ENCODE measurements around the gene NME8.

Gene NME8

DNA sequence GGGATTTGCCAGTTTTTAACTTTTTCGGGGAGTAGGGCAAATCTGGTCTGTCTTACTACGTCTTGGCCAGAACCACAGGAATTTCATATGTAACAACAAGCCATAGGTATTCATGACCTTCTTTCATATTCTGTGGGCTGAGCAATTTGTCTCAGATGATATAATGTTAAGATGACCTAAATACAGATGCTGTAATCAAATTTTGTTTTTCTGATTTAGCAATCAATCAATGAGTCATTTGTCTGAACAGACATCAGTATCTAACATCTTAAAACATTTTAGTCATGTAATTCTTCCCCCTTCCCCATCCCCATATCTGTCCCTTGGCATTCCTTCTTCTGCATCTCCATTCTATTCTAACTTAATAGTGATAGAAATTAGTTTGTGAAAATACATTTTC lies 24.8 kb upstream of the NME8 start:
- Histone ChIP-seq H3K9ac (ENCODE audit: low read length in 5 of 5) (no peak overlapping the region), H3K27ac (ENCODE audit: low read depth, low read length) (no peak overlapping the region), H3K9me3 (ENCODE audit: control insufficient read depth in 5 of 5, low read length in 5 of 5) (peaks cover 0 to 7% (median 6%) of the 10 kb centered on the region in 5 donors), H3K27me3 (ENCODE audit: control insufficient read depth in 5 of 5, insufficient read depth in 4 of 5, low read length in 5 of 5) (no peaks in the 10 kb centered on the region), H3K4me3 (ENCODE audit: low read depth in 1 of 5, low read length in 5 of 5) (no peak overlapping the region), H3K4me1 (ENCODE audit: control insufficient read depth in 5 of 5, insufficient read depth in 5 of 5, low read length in 5 of 5) (peaks cover 0 to 9% (median 5%) of the 10 kb centered on the region in 5 donors), H3K36me3 (ENCODE audit: control insufficient read depth in 5 of 5, insufficient read depth in 5 of 5, low read length in 5 of 5) (no peaks in the 10 kb centered on the region)

DNA sequence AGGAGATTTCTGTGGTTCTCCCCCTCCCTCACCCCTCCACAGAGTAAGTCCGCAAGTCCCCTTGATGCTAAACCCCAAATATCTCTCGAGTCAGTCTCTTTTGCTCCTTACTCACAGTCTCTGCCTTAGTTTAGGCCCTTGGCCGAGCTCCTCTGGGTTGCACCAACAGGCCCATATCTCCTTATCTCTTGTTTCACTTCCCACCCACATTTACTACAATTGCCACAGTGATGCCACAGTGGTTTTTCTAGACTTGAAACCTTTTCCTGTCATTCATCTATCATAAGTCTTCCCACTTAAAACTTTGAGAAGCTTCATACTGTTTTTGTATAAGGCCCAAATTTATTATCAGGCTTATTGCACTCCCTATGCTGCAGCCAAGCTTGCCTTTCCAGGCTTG lies 23.4 kb upstream of the NME8 start:
- no peak overlapping the region for H3K9ac ChIP-seq (ENCODE audit: low read length in 5 of 5)
- peaks cover 0 to 7% (median 6%) of the 10 kb centered on the region in 5 donors for H3K9me3 ChIP-seq (ENCODE audit: control insufficient read depth in 5 of 5, low read length in 5 of 5)
- H3K27ac ChIP-seq (ENCODE audit: low read depth, low read length), result no peak overlapping the region
- peaks cover 0 to 9% (median 5%) of the 10 kb centered on the region in 5 donors for H3K4me1 ChIP-seq (ENCODE audit: control insufficient read depth in 5 of 5, insufficient read depth in 5 of 5, low read length in 5 of 5)
- no peaks in the 10 kb centered on the region for H3K27me3 ChIP-seq (ENCODE audit: control insufficient read depth in 5 of 5, insufficient read depth in 4 of 5, low read length in 5 of 5)
- no peak overlapping the region for H3K4me3 ChIP-seq (ENCODE audit: low read depth in 1 of 5, low read length in 5 of 5)
- H3K36me3 ChIP-seq (ENCODE audit: control insufficient read depth in 5 of 5, insufficient read depth in 5 of 5, low read length in 5 of 5), result no peaks in the 10 kb centered on the region

DNA sequence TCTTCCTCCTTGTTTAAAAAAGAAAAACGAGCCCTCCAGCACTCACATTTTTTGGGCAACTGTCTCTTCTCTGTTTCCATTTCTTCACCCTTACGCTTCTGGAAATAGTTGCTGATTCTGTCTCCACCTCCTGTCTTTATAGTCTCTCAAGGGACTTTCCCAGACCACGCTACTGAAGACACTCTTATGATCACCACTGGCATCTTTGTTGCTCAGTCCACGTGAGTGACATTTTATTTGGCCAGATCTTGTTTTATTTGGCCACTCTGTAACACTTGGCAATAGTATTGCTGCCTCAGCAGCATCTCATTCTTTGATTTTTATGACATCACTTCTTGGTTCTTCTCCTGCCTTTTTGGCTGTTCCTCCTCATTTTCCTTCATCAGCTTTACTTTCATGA lies 21.6 kb upstream of the NME8 start:
- Histone ChIP-seq H3K27me3 (ENCODE audit: control insufficient read depth in 5 of 5, insufficient read depth in 4 of 5, low read length in 5 of 5) (no peaks in the 10 kb centered on the region), H3K4me1 (ENCODE audit: control insufficient read depth in 5 of 5, insufficient read depth in 5 of 5, low read length in 5 of 5) (peaks cover 0 to 9% (median 5%) of the 10 kb centered on the region in 5 donors), H3K36me3 (ENCODE audit: control insufficient read depth in 5 of 5, insufficient read depth in 5 of 5, low read length in 5 of 5) (no peaks in the 10 kb centered on the region), H3K9me3 (ENCODE audit: control insufficient read depth in 5 of 5, low read length in 5 of 5) (peaks cover 0 to under 1% (median 0%) of the 10 kb centered on the region in 5 donors), H3K4me3 (ENCODE audit: low read depth in 1 of 5, low read length in 5 of 5) (no peak overlapping the region), H3K27ac (ENCODE audit: low read depth, low read length) (no peak overlapping the region), H3K9ac (ENCODE audit: low read length in 5 of 5) (no peak overlapping the region)

DNA sequence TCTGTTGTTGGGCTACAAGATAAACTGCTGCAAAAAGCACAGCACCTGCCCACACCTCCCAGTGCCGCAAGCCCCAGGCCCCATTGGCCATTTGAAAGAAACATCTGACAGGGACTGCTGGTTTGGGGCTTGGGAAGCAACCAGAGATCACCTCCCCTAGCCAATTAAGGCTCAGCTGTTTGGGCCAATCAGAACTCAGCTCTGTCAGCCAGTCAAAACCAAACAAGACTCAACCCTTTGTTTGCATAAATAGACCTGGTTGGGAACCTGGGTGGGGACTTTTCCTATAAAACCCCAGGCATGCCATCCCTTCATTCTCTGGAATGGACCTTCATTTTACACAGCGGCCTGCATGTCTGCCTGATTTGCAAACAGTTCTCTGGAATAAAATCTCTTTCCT lies 17.2 kb upstream of the NME8 start:
- H3K36me3 ChIP-seq (ENCODE audit: control insufficient read depth in 5 of 5, insufficient read depth in 5 of 5, low read length in 5 of 5), result no peaks in the 10 kb centered on the region
- H3K27me3 ChIP-seq (ENCODE audit: control insufficient read depth in 5 of 5, insufficient read depth in 4 of 5, low read length in 5 of 5), result no peaks in the 10 kb centered on the region
- H3K4me3 ChIP-seq (ENCODE audit: low read depth in 1 of 5, low read length in 5 of 5), result no peak overlapping the region
- H3K27ac ChIP-seq (ENCODE audit: low read depth, low read length), result no peak overlapping the region
- no peaks in the 10 kb centered on the region for H3K9me3 ChIP-seq (ENCODE audit: control insufficient read depth in 5 of 5, low read length in 5 of 5)
- H3K9ac ChIP-seq (ENCODE audit: low read length in 5 of 5), result no peak overlapping the region
- peaks cover 0 to 18% (median 14%) of the 10 kb centered on the region in 5 donors for H3K4me1 ChIP-seq (ENCODE audit: control insufficient read depth in 5 of 5, insufficient read depth in 5 of 5, low read length in 5 of 5)

DNA sequence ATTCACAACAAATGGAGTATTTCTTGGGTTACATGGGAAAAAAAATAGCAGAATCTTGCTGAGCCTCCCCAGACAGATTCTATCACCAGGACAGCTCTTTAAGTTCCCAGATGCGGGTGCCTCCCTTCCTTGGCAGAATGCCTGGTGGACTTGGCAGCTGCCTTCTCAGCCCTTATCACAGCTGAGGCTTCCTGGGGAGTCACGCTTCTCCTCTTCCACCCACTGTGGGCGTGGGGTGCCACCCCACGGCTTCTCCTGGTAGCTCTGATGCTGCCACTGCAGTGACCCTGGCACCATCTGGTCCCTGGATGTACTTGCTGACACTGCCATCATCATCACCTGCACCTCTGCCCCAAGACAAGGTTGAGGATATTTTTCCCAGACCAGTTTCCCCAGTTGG lies 16.2 kb upstream of the NME8 start:
- Histone ChIP-seq H3K9ac (ENCODE audit: low read length in 5 of 5) (no peak overlapping the region), H3K4me1 (ENCODE audit: control insufficient read depth in 5 of 5, insufficient read depth in 5 of 5, low read length in 5 of 5) (peaks cover 0 to 12% (median 10%) of the 10 kb centered on the region in 5 donors), H3K9me3 (ENCODE audit: control insufficient read depth in 5 of 5, low read length in 5 of 5) (no peaks in the 10 kb centered on the region), H3K27me3 (ENCODE audit: control insufficient read depth in 5 of 5, insufficient read depth in 4 of 5, low read length in 5 of 5) (no peaks in the 10 kb centered on the region), H3K4me3 (ENCODE audit: low read depth in 1 of 5, low read length in 5 of 5) (no peak overlapping the region), H3K36me3 (ENCODE audit: control insufficient read depth in 5 of 5, insufficient read depth in 5 of 5, low read length in 5 of 5) (no peaks in the 10 kb centered on the region), H3K27ac (ENCODE audit: low read depth, low read length) (no peak overlapping the region)

DNA sequence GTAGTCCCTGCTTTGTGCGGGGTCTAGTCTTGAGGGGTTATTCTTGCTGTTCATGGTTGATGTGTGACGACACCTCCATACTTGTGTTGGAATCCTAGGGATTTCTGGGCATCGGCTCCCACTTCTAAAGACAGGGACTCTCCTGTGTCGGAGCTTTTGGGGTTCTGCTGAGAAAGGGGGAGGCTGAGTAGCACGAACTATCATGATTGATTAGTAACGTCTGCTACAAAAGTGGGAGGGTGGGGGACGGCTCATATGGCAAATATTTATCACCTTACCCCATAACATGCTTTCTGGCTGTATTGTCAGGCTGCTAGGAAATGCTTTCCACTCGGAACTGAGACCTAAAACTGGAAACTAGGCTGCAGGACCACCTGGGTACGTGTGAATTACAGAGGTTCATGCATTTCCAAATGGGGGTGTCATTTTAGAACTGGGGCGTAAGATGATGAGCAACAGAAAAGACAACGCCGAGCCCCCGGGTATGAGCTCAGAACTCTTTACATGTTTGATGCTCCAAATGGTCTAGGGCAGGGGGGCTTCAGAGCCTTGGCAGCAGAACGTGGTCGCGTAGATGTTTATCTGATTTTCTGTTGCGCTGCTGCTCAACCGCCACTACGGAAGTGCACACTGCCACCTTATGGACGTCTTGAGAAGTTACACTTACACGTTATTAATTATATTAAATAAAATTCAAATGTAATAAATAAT lies 15.1 kb upstream of the NME8 start:
- H3K4me3 ChIP-seq (ENCODE audit: low read depth in 1 of 5, low read length in 5 of 5), result peak overlapping the region; percentile 38 to 64 (median 62)
- peak overlapping the region in 2 of 5 donors; percentile 33 to 47 for H3K9ac ChIP-seq (ENCODE audit: low read length in 5 of 5)

DNA sequence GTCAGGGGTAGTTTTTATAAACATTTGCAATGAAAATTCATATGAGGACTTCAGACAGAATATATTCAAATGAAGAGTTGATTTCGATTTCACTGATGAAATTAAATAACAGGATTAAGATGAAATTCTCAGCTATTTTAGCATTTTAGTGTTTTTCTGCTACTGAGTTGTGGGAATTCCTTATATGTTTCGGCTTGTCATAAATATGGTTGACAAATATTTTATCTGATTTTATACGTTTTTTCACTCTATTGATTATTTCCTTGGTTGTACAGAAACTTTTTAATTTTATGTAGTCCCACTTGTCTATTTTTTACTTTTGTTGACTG lies 14.6 kb upstream of the NME8 start:
- Histone ChIP-seq H3K9me3 (ENCODE audit: control insufficient read depth in 5 of 5, low read length in 5 of 5) (no peaks in the 10 kb centered on the region), H3K27ac (ENCODE audit: low read depth, low read length) (no peak overlapping the region), H3K9ac (ENCODE audit: low read length in 5 of 5) (no peak overlapping the region), H3K36me3 (ENCODE audit: control insufficient read depth in 5 of 5, insufficient read depth in 5 of 5, low read length in 5 of 5) (no peaks in the 10 kb centered on the region), H3K4me1 (ENCODE audit: control insufficient read depth in 5 of 5, insufficient read depth in 5 of 5, low read length in 5 of 5) (peaks cover 0 to 12% (median 10%) of the 10 kb centered on the region in 5 donors), H3K27me3 (ENCODE audit: control insufficient read depth in 5 of 5, insufficient read depth in 4 of 5, low read length in 5 of 5) (no peaks in the 10 kb centered on the region), H3K4me3 (ENCODE audit: low read depth in 1 of 5, low read length in 5 of 5) (no peak overlapping the region)

More for the DNA sequence above, 15.1 kb upstream of the NME8 start:
- no peaks in the 10 kb centered on the region for H3K27me3 ChIP-seq (ENCODE audit: control insufficient read depth in 5 of 5, insufficient read depth in 4 of 5, low read length in 5 of 5)
- no peak overlapping the region for H3K27ac ChIP-seq (ENCODE audit: low read depth, low read length)
- no peaks in the 10 kb centered on the region for H3K36me3 ChIP-seq (ENCODE audit: control insufficient read depth in 5 of 5, insufficient read depth in 5 of 5, low read length in 5 of 5)
- H3K9me3 ChIP-seq (ENCODE audit: control insufficient read depth in 5 of 5, low read length in 5 of 5), result no peaks in the 10 kb centered on the region
- H3K4me1 ChIP-seq (ENCODE audit: control insufficient read depth in 5 of 5, insufficient read depth in 5 of 5, low read length in 5 of 5), result peaks cover 0 to 12% (median 10%) of the 10 kb centered on the region in 5 donors

DNA sequence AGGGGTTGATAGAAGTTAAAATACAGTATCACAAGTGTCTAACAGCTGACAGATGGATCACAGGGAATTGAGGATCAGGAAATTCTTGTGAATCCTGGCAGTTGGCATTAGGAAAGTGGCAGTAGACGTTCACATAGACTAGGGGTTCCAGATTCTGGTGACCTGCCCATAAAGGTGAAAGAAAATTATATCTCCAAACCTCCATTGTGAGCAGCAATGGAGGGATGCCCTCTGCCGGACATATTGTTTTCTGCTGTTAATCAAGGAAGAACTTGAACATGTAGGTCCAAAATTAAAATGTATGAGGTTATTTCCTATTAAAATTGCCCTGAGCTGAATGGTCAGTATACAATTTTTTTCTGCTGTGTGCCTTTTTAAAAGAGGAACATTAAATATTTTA lies 5.1 kb downstream of the NME8 start:
- Histone ChIP-seq H3K4me1 (ENCODE audit: control insufficient read depth in 5 of 5, insufficient read depth in 5 of 5, low read length in 5 of 5) (no peaks in the 10 kb centered on the region), H3K9me3 (ENCODE audit: control insufficient read depth in 5 of 5, low read length in 5 of 5) (peaks cover 0 to 2% (median 0%) of the 10 kb centered on the region in 5 donors), H3K36me3 (ENCODE audit: control insufficient read depth in 5 of 5, insufficient read depth in 5 of 5, low read length in 5 of 5) (no peaks in the 10 kb centered on the region), H3K4me3 (ENCODE audit: low read depth in 1 of 5, low read length in 5 of 5) (no peak overlapping the region), H3K27me3 (ENCODE audit: control insufficient read depth in 5 of 5, insufficient read depth in 4 of 5, low read length in 5 of 5) (peaks cover 0 to 3% (median 0%) of the 10 kb centered on the region in 5 donors), H3K9ac (ENCODE audit: low read length in 5 of 5) (no peak overlapping the region), H3K27ac (ENCODE audit: low read depth, low read length) (no peak overlapping the region)

DNA sequence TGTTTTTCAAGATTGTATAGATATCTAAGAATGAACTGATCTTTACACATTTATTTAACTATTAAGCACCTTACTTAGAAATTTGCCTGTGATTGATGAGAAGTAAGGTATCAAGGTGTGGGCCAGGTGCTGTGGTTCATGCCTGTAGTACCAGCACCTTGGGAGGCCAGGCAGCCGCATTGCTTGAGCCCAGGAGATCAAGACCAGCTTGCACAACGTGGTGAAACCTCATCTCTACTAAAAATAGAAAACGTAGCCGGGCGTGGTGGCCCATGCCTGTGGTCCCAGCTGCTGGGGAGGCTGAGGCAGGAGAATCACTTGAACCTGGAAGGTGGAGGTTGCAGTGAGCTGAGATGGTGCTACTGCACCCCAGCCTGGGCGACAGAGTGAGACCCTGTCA lies 33.7 kb downstream of the NME8 start:
- Histone ChIP-seq H3K9ac (ENCODE audit: low read length in 5 of 5) (no peak overlapping the region), H3K4me1 (ENCODE audit: control insufficient read depth in 5 of 5, insufficient read depth in 5 of 5, low read length in 5 of 5) (no peaks in the 10 kb centered on the region), H3K9me3 (ENCODE audit: control insufficient read depth in 5 of 5, low read length in 5 of 5) (peaks cover 0 to 2% (median 0%) of the 10 kb centered on the region in 5 donors), H3K27ac (ENCODE audit: low read depth, low read length) (no peak overlapping the region), H3K4me3 (ENCODE audit: low read depth in 1 of 5, low read length in 5 of 5) (no peak overlapping the region), H3K36me3 (ENCODE audit: control insufficient read depth in 5 of 5, insufficient read depth in 5 of 5, low read length in 5 of 5) (no peaks in the 10 kb centered on the region), H3K27me3 (ENCODE audit: control insufficient read depth in 5 of 5, insufficient read depth in 4 of 5, low read length in 5 of 5) (no peaks in the 10 kb centered on the region)

DNA sequence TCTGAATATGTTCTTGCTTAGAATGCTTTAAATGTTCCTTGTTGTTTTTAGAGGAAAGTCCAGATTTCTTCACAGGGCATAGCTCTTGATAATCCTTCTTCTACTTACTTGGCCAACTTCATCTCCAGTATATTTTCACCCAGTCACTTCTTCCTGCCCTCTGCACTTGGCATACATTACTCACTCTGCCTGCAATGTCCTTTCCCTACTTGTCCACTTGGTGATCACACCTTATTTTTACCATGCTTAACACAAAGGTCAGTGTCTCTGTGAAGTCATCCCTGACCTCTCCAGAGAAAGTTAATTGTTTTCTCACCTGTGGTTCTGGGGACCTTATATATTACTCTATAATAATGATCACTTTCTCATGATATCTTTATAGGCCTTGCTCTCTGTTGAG lies 45.0 kb downstream of the NME8 start:
- no peak overlapping the region for H3K9ac ChIP-seq (ENCODE audit: low read length in 5 of 5)
- H3K27me3 ChIP-seq (ENCODE audit: control insufficient read depth in 5 of 5, insufficient read depth in 4 of 5, low read length in 5 of 5), result no peaks in the 10 kb centered on the region
- H3K36me3 ChIP-seq (ENCODE audit: control insufficient read depth in 5 of 5, insufficient read depth in 5 of 5, low read length in 5 of 5), result no peaks in the 10 kb centered on the region
- no peak overlapping the region for H3K27ac ChIP-seq (ENCODE audit: low read depth, low read length)
- no peaks in the 10 kb centered on the region for H3K9me3 ChIP-seq (ENCODE audit: control insufficient read depth in 5 of 5, low read length in 5 of 5)
- H3K4me3 ChIP-seq (ENCODE audit: low read depth in 1 of 5, low read length in 5 of 5), result no peak overlapping the region
- H3K4me1 ChIP-seq (ENCODE audit: control insufficient read depth in 5 of 5, insufficient read depth in 5 of 5, low read length in 5 of 5), result no peaks in the 10 kb centered on the region
